Skeletal muscle cell (primary cell): ENCODE measurements around the gene AMD1.
A peak's percentile ranks its signal among the peaks of the same experiment; 100 is the strongest.

ENCODE experiments used
- DNase-seq: peaks from one replicate; pipeline ENCODE4 v3.0.0-alpha.2; 2010; ENCODE audit warnings: low read depth
- H3K4me3 ChIP-seq: 2 replicates; pipeline ENCODE4 v1.5.1; 2011; ENCODE audit warnings: low read depth, mild to moderate bottlenecking, control low read depth, low read length, moderate library complexity

The AMD1 gene

GRCh38 chr6:110930781-110931180 lies 56.2 kb downstream of the AMD1 start:
- H3K4me3 ChIP-seq: no peak overlapping the region
- DNase-seq: no peak

GRCh38 chr6:110933912-110934311 lies 59.3 kb downstream of the AMD1 start:
- H3K4me3 ChIP-seq: no peak overlapping the region
- DNase-seq: no peak

- no peak for DNase-seq
- H3K4me3 ChIP-seq: no peak overlapping the region
Observed at GRCh38 chr6:110934381-110934898, 59.9 kb downstream of the AMD1 start.

- DNase-seq: no peak
- no peak overlapping the region for H3K4me3 ChIP-seq
Observed at GRCh38 chr6:110935171-110935570, 60.6 kb downstream of the AMD1 start.

GRCh38 chr6:110938171-110938570 lies 63.6 kb downstream of the AMD1 start:
- no peak for DNase-seq

GRCh38 chr6:110939429-110940200 lies 65.0 kb downstream of the AMD1 start:
- H3K4me3 ChIP-seq: no peak overlapping the region
- DNase-seq: no peak

More at GRCh38 chr6:110938171-110938570, 63.6 kb downstream of the AMD1 start:
- no peak overlapping the region for H3K4me3 ChIP-seq

GRCh38 chr6:110944681-110945151 lies 70.1 kb downstream of the AMD1 start:
- no peak overlapping the region for H3K4me3 ChIP-seq
- peak; percentile 57 for DNase-seq
